Transverse colon (tissue), 3 donors: ENCODE results near the gene SEMA4D.

ENCODE experiments used
- CTCF ChIP-seq, 5 experiments: fragments of 200-600 bp in 3 of 5; fragments of 450-650 bp in 2 of 5; sonication (generic) in 3 of 5; IDR thresholded peaks; 1 replicate in 2 of 5; 2 replicates in 3 of 5; pipeline ENCODE4 v1.5.1; 2016 to 2017; ENCODE audit warnings: antibody characterized with exemption in 5 of 5, inconsistent platforms in 3 of 5, mild to moderate bottlenecking in 2 of 5, moderate library complexity in 1 of 5
- POLR2A ChIP-seq: fragments of 450-650 bp; IDR thresholded peaks from one replicate; pipeline ENCODE4 v1.6.1; 2016; ENCODE audit warnings: antibody characterized with exemption, mild to moderate bottlenecking, moderate library complexity

- TF ChIP-seq POLR2A (no peak), CTCF (IDR thresholded peaks at IDR 0.05) (no peak)
These were observed 15.0 kb downstream of the SEMA4D start for GRCh38 chr9:89482901-89483361.
